NT2/D1 (cell line): Measurements from ENCODE around the gene PTCH2.

Experiments used
- SUZ12 ChIP-seq: IDR thresholded peaks from 2 replicates; pipeline ENCODE4 v1.6.1; 2011; ENCODE audit not compliant: insufficient read length, insufficient read depth; ENCODE audit errors: extremely low read depth
- ZNF274 ChIP-seq: IDR thresholded peaks from 2 replicates; pipeline ENCODE4 v1.6.1; 2011; ENCODE audit warnings: mild to moderate bottlenecking, low read depth, low read length

GRCh38 chr1:44862829-44863401 is 19.9 kb upstream of the PTCH2 start:
- TF ChIP-seq SUZ12 (no peak), ZNF274 (no peak)
